CD8-positive, alpha-beta memory T cell (primary cell): Measurements from ENCODE around the gene GLA. TPM values are rescaled to one million over a fixed set of nuclear protein-coding genes. Genes with fewer than 3 reads are reported as not detected.

Experiments used
- CTCF ChIA-PET: fragments of 350-600 bp; sonication (Branson Sonifier 250); formaldehyde crosslinking; loops from one replicate; lab custom pipeline; 2021; ENCODE audit warnings: antibody characterized with exemption; lab: Charles Lee
- POLR2A ChIA-PET: fragments of 350-600 bp; sonication (Branson Sonifier 250); formaldehyde crosslinking; loops from one replicate; lab custom pipeline; 2021; ENCODE audit warnings: antibody characterized with exemption; lab: Charles Lee
- DNase-seq, 5 donors: peaks; one replicate each; pipeline versions ENCODE4 v3.0.0 to v3.0.0-alpha.2; 2020 to 2022; ENCODE audit warnings: mixed read lengths in 1 of 5
- H3K27ac ChIP-seq: one replicate; pipeline ENCODE4 v1.7.0; 2013; ENCODE audit warnings: low read depth, mild to moderate bottlenecking, low read length, moderate library complexity
- H3K27me3 ChIP-seq: 2 replicates; pipeline ENCODE4 v1.7.0; 2013; ENCODE audit warnings: low read length, mild to moderate bottlenecking; ENCODE audit not compliant: insufficient read depth, poor library complexity, severe bottlenecking
- H3K36me3 ChIP-seq: 2 replicates; pipeline ENCODE4 v1.7.0; 2013; ENCODE audit warnings: mild to moderate bottlenecking, low read length, moderate library complexity; ENCODE audit not compliant: insufficient read depth
- H3K4me1 ChIP-seq: 2 replicates; pipeline ENCODE4 v1.7.0; 2013; ENCODE audit warnings: mild to moderate bottlenecking, low read length, moderate library complexity; ENCODE audit not compliant: insufficient read depth
- H3K4me3 ChIP-seq: 2 replicates; pipeline ENCODE4 v1.7.0; 2013; ENCODE audit warnings: mild to moderate bottlenecking, low read length
- H3K9me3 ChIP-seq: 2 replicates; pipeline ENCODE4 v1.7.0; 2013; ENCODE audit warnings: mild to moderate bottlenecking, low read length
- H3K27ac Mint-ChIP-seq, 8 donors: one replicate each; pipeline ENCODE4 v1.8.0; 2020 to 2021; ENCODE audit warnings: mixed read lengths in 8 of 8, mild to moderate bottlenecking in 6 of 8, inconsistent platforms in 3 of 8, moderate library complexity in 3 of 8
- H3K27me3 Mint-ChIP-seq, 2 donors: one replicate each; pipeline ENCODE4 v1.8.0; 2020 to 2021; ENCODE audit warnings: mixed read lengths in 2 of 2, mild to moderate bottlenecking in 1 of 2, moderate library complexity in 1 of 2
- H3K36me3 Mint-ChIP-seq, 3 donors: one replicate each; pipeline ENCODE4 v1.8.0; 2020 to 2021; ENCODE audit warnings: mixed read lengths in 3 of 3, inconsistent platforms in 1 of 3, mild to moderate bottlenecking in 1 of 3
- H3K4me1 Mint-ChIP-seq, 3 donors: one replicate each; pipeline ENCODE4 v1.8.0; 2020 to 2021; ENCODE audit warnings: mixed read lengths in 3 of 3, inconsistent platforms in 1 of 3, mild to moderate bottlenecking in 1 of 3
- H3K4me3 Mint-ChIP-seq, 7 donors: one replicate each; pipeline ENCODE4 v1.8.0; 2020 to 2021; ENCODE audit warnings: mixed read lengths in 7 of 7, mild to moderate bottlenecking in 6 of 7, moderate library complexity in 4 of 7, inconsistent platforms in 2 of 7
- H3K9me3 Mint-ChIP-seq, 5 donors: one replicate each; pipeline ENCODE4 v1.8.0; 2020 to 2022; ENCODE audit warnings: mixed read lengths in 5 of 5, mild to moderate bottlenecking in 3 of 5, moderate library complexity in 2 of 5, inconsistent platforms in 1 of 5
- polyA plus RNA-seq: library from polyadenylated mRNA; unstranded; fragments of 300-500 nt; fragmentation: Illumina TruSeq; gene quantifications from one replicate; pipeline ENCODE4 v1.2.3, GENCODE V29; 2021
- total RNA-seq, 2 experiments: library from RNA; stranded (reverse); gene quantifications; one replicate each; pipeline ENCODE4 v1.2.3, GENCODE V29; 2021

Gene GLA
- total and polyA plus RNA-seq, 3 experiments from 2014 or later = 17.0 to 44.2 (median 43.3) TPM

DNA sequence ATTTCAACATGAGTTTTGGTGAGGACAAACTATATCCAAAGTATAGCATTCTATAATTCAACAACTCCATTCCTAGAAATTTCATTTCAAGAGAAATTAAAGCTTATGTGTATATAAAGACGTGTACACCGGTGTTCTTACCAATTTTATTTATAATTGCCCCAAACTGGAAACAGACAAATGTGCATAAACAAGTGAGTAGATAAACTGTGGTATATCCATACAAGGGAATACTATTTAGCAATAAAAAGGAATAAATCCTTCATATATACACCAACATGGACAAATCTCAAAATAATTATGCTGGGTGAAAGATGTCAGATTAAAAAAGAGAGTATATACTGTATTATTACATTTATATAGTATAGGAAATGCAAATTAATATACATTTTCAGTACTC, 20.2 kb upstream of the GLA start:
- no peaks in the 10 kb centered on the region for H3K9me3 Mint-ChIP-seq
- peaks cover 3 to 39% (median 18%) of the 10 kb centered on the region in 3 donors for H3K36me3 Mint-ChIP-seq
- H3K4me3 Mint-ChIP-seq = no peak overlapping the region
- H3K4me1 Mint-ChIP-seq = peaks cover 0 to 15% (median 8%) of the 10 kb centered on the region in 3 donors
- POLR2A ChIA-PET = no interaction called here
- Histone ChIP-seq H3K4me1 (no peaks in the 10 kb centered on the region), H3K27me3 (no peaks in the 10 kb centered on the region), H3K27ac (no peak overlapping the region), H3K9me3 (no peaks in the 10 kb centered on the region), H3K4me3 (no peak overlapping the region), H3K36me3 (no peaks in the 10 kb centered on the region)
- H3K27ac Mint-ChIP-seq = no peak overlapping the region
- H3K27me3 Mint-ChIP-seq = peaks cover 0 to 3% of the 10 kb centered on the region in 2 donors
- CTCF ChIA-PET = no interaction called here
- no peak for DNase-seq

DNA sequence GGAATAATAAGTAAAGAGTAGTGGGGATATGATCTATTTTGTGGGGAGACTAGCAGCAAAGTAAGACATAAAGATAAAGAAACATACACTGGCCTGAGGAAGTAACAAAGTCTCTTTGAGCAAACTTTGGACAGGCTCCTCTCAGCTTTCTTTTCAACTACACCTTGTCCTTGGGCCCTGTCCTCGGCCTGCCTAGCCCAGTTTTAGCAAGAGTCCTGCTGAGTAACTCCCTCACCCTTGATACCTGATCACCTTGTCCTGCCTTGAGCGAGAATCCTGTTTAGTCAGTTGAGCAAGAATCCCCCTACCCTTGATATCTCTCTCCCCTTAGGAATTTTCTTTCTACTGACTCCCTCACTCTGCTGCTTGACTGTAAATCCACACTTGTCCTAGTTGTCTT, 11.8 kb upstream of the GLA start:
- H3K9me3 Mint-ChIP-seq = peaks cover 0 to 1% (median 0%) of the 10 kb centered on the region in 5 donors
- ChIA-PET CTCF (no interaction called here), POLR2A (interaction anchor here (0.8 to 2.1 kb wide), 2 partner anchors 29 to 205 kb away, joined by 5 to 6 read pairs; partner anchors contain the start of gene RPL36A)
- Histone ChIP-seq H3K36me3 (no peaks in the 10 kb centered on the region), H3K27me3 (no peaks in the 10 kb centered on the region), H3K27ac (no peak overlapping the region), H3K9me3 (no peaks in the 10 kb centered on the region), H3K4me1 (peaks cover 9% of the 10 kb centered on the region), H3K4me3 (no peak overlapping the region)
- no peak for DNase-seq
- H3K36me3 Mint-ChIP-seq = peaks cover 0 to 12% (median 0%) of the 10 kb centered on the region in 3 donors
- H3K4me3 Mint-ChIP-seq = peak overlapping the region in 6 of 7 donors; percentile 34 to 93 (median 90)
- peaks cover 0 to 4% of the 10 kb centered on the region in 2 donors for H3K27me3 Mint-ChIP-seq
- peaks cover 22 to 43% (median 28%) of the 10 kb centered on the region in 3 donors for H3K4me1 Mint-ChIP-seq
- peak overlapping the region; percentile 24 to 72 (median 56) for H3K27ac Mint-ChIP-seq

DNA sequence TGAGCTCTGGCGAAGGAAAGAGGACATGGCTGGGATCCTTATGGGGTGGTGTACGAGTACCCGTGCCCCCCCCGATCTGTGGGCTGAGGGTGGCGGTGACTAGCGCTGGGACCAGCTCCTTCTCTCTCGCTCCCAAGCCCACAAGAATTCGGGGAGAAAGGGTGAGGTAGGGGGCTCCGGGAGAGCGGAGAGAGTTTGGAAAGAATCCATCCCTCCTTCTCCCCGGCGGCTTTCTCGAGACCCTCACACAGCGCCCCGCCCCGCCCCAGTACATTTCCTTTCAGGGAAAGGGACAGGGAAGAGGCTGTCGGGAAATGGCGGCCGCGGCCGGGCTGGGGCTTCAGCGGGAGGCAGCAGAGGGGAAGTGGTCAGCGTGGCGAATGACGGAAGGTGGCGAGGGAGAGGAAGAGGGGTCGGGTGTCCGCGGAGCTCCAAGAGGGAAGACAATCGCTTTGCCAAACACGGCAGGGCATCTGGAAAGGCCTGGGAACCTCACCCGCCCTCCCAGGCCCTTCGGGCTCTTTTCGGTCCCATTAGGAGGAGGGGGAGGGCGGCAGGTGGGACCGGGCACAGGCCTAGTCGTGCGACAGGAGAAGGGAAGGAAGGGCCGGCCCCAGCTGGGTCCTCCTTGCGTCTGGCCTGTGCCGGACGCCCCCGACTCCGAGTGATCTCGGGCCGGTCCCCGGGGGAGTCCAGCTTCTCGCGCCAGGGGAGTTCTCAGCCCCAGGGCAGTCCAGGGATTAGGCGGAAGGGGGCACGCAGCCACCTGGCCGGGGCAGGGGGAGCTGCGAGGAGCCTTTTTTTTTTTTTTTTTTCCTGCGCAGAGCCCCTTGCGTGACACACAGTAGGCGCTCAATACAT, 10.5 kb upstream of the GLA start:
- DNase-seq = peak; percentile 11 to 61 (median 29)
- H3K4me1 Mint-ChIP-seq = peaks cover 28 to 51% (median 29%) of the 10 kb centered on the region in 3 donors
- ChIA-PET POLR2A (interaction anchor here (0.7 to 2.1 kb wide), 4 partner anchors 27 to 513 kb away, joined by 3 to 6 read pairs (median 5); partner anchors contain the start of genes RPL36A, TIMM8A and ZMAT1), CTCF (interaction anchor here (0.7 to 4.6 kb wide), 3 partner anchors 27 to 514 kb away, joined by 3 to 25 read pairs (median 4); partner anchors contain the start of genes RPL36A and ZMAT1)
- no peaks in the 10 kb centered on the region for H3K36me3 ChIP-seq
- peaks cover 9% of the 10 kb centered on the region for H3K4me1 ChIP-seq
- H3K9me3 ChIP-seq = no peaks in the 10 kb centered on the region
- H3K36me3 Mint-ChIP-seq = peaks cover 0 to 15% (median 0%) of the 10 kb centered on the region in 3 donors
- H3K27me3 Mint-ChIP-seq = peaks cover 0 to 3% of the 10 kb centered on the region in 2 donors
- H3K4me3 ChIP-seq = peak overlapping the region; percentile 54
- no peaks in the 10 kb centered on the region for H3K27me3 ChIP-seq
- H3K4me3 Mint-ChIP-seq = peak overlapping the region; percentile 79 to 95 (median 90)
- H3K27ac ChIP-seq = peak overlapping the region; percentile 47
- H3K27ac Mint-ChIP-seq = peak overlapping the region; percentile 87 to 99 (median 92)
- H3K9me3 Mint-ChIP-seq = peaks cover 0 to 1% (median 0%) of the 10 kb centered on the region in 5 donors

DNA sequence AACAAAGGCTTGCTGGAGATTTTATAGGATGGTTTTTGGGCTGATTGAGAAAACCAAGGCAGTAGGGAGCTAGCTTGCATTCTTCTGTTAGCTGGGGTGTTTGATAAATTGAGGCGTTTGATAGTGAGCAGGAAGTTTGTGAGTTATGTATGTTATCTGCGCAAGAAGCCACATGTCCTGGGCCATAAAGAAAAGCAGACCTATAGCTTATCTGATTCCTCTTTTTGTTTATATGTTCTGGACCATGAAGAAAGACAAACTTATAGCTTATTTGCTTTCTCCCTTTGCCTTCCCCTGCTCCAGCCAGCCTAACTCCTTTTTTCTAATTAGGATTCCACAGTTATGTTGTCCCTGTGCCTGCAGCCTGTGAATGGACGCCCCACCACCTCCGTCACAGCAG, 9.5 kb upstream of the GLA start:
- Mint-ChIP-seq H3K4me1 (peaks cover 35 to 61% (median 39%) of the 10 kb centered on the region in 3 donors), H3K27ac (peak overlapping the region; percentile 37 to 99 (median 92)), H3K4me3 (peak overlapping the region; percentile 79 to 93 (median 89)), H3K36me3 (peaks cover 0 to 22% (median 3%) of the 10 kb centered on the region in 3 donors), H3K9me3 (peaks cover 0 to 1% (median 0%) of the 10 kb centered on the region in 5 donors), H3K27me3 (peaks cover 0 to 4% of the 10 kb centered on the region in 2 donors)
- H3K9me3 ChIP-seq = no peaks in the 10 kb centered on the region
- H3K36me3 ChIP-seq = peaks cover 3% of the 10 kb centered on the region
- no peak overlapping the region for H3K27ac ChIP-seq
- no peak overlapping the region for H3K4me3 ChIP-seq
- no peak for DNase-seq
- ChIA-PET CTCF (interaction anchor here (1.8 to 4.6 kb wide), 2 partner anchors 26 to 382 kb away, joined by 4 to 25 read pairs; partner anchors contain the start of gene RPL36A), POLR2A (interaction anchor here (1.1 to 2.1 kb wide), 2 partner anchors 26 to 514 kb away, joined by 6 read pairs; partner anchors contain the start of genes RPL36A and ZMAT1)
- H3K27me3 ChIP-seq = no peaks in the 10 kb centered on the region
- peaks cover 9% of the 10 kb centered on the region for H3K4me1 ChIP-seq

DNA sequence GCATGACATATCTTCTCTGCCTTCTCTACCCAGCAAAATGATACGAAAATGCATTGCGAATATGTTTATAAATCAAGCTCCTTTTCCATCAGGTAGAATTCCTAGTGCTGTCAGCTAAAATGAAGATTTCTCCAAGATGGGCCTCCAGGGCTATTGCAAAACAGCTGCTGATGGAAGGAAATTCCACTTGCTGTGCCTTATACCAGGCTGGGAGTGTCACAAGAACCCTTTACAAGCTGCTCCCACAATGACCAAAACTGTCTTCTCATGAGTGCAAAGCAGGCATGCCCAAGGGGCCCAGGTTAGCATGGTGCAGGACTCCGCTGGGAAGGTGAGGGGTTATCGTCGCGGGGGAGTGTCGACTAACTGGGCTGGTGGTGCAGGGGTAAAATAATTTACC, 9.0 kb upstream of the GLA start:
- peaks cover 6% of the 10 kb centered on the region for H3K36me3 ChIP-seq
- Mint-ChIP-seq H3K4me3 (peak overlapping the region in 6 of 7 donors; percentile 27 to 93 (median 86)), H3K27ac (peak overlapping the region in 4 of 8 donors; percentile 37 to 97 (median 82)), H3K4me1 (peaks cover 35 to 66% (median 44%) of the 10 kb centered on the region in 3 donors), H3K36me3 (peaks cover 0 to 27% (median 3%) of the 10 kb centered on the region in 3 donors), H3K9me3 (peaks cover 0 to 1% (median 0%) of the 10 kb centered on the region in 5 donors), H3K27me3 (peaks cover 0 to 4% of the 10 kb centered on the region in 2 donors)
- ChIA-PET POLR2A (interaction anchor here (1.1 kb wide), 1 partner anchor 515 kb away, joined by 6 read pairs; the partner anchor contains the start of gene ZMAT1), CTCF (interaction anchor here (1.8 to 4.6 kb wide), 2 partner anchors 25 to 382 kb away, joined by 4 to 25 read pairs; partner anchors contain the start of gene RPL36A)
- no peaks in the 10 kb centered on the region for H3K9me3 ChIP-seq
- peaks cover 9% of the 10 kb centered on the region for H3K4me1 ChIP-seq
- no peak overlapping the region for H3K27ac ChIP-seq
- H3K4me3 ChIP-seq = no peak overlapping the region
- no peak for DNase-seq
- no peaks in the 10 kb centered on the region for H3K27me3 ChIP-seq

DNA sequence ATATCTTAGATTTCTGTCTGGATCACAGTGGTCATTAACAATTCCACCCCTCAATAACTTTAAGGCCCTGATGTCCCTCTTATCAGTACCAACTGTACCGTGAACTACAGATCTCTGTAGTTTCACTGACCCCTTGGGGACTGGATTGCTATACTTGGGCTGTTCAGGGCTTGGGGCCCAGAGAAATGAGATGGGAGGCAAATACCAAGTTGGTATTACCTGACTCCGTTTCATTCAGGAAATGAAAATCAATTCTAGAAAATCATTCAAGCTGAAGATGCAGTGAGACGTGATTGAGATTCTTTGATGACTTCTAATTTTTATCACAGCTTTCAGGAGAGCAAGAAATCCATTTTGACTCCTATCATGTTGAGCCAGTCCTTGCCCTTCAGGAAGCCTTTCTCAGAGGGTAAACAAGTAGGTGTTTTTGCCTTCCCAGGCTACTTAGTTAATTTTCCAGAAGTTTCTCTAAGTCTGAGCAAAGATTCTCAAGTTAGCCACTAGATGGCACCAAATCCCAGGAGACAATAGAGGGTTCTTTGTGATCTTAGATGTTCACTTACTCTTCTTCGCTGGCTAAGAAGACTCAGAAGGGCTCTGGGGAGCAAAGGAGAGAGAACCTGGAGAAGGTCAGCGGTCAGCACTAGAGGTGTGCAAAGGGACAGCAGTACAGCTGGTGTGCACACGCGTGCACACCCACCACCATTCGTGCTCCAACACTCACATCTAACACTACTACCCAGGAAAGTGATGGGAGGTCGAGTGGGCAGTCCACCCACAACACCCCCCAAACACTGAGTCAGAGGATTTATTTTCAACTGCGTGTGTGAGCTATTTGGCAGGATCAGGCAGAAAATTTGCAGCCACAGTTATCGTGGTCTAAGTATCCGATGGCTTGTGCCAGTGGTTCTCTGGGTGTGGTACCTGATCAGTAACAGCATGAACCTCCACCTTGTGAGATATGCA, 7.7 kb upstream of the GLA start:
- no peaks in the 10 kb centered on the region for H3K27me3 ChIP-seq
- peaks cover 39 to 72% (median 51%) of the 10 kb centered on the region in 3 donors for H3K4me1 Mint-ChIP-seq
- CTCF ChIA-PET = interaction anchor here (0.7 to 4.6 kb wide), 4 partner anchors 11 to 178 kb away, joined by 3 to 25 read pairs (median 4); partner anchors contain the start of gene RPL36A
- no peaks in the 10 kb centered on the region for H3K9me3 ChIP-seq
- H3K36me3 ChIP-seq = peaks cover 6% of the 10 kb centered on the region
- peaks cover 9% of the 10 kb centered on the region for H3K4me1 ChIP-seq
- peak overlapping the region; percentile 9 for H3K27ac ChIP-seq
- POLR2A ChIA-PET = no interaction called here
- peaks cover 0 to 32% (median 3%) of the 10 kb centered on the region in 3 donors for H3K36me3 Mint-ChIP-seq
- H3K9me3 Mint-ChIP-seq = peaks cover 0 to under 1% (median 0%) of the 10 kb centered on the region in 5 donors
- peak overlapping the region in 5 of 7 donors; percentile 55 to 89 (median 70) for H3K4me3 Mint-ChIP-seq
- H3K27me3 Mint-ChIP-seq = peaks cover 0 to 4% of the 10 kb centered on the region in 2 donors
- DNase-seq = peak in 3 of 5 donors; percentile 49 to 61 (median 58)
- H3K4me3 ChIP-seq = no peak overlapping the region
- peak overlapping the region; percentile 70 to 91 (median 86) for H3K27ac Mint-ChIP-seq

DNA sequence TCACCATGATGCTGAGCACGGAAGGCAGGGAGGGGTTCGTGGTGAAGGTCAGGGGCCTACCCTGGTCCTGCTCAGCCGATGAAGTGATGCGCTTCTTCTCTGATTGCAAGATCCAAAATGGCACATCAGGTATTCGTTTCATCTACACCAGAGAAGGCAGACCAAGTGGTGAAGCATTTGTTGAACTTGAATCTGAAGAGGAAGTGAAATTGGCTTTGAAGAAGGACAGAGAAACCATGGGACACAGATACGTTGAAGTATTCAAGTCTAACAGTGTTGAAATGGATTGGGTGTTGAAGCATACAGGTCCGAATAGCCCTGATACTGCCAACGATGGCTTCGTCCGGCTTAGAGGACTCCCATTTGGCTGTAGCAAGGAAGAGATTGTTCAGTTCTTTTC, 4.3 kb upstream of the GLA start:
- CTCF ChIA-PET = no interaction called here
- no peaks in the 10 kb centered on the region for H3K9me3 Mint-ChIP-seq
- H3K4me1 ChIP-seq = peaks cover 24% of the 10 kb centered on the region
- no peaks in the 10 kb centered on the region for H3K9me3 ChIP-seq
- H3K27ac ChIP-seq = no peak overlapping the region
- POLR2A ChIA-PET = no interaction called here
- H3K27ac Mint-ChIP-seq = peak overlapping the region in 3 of 8 donors; percentile 11 to 44 (median 22)
- H3K4me3 ChIP-seq = no peak overlapping the region
- peaks cover 6% of the 10 kb centered on the region for H3K36me3 ChIP-seq
- peaks cover 0 to 31% (median 3%) of the 10 kb centered on the region in 3 donors for H3K36me3 Mint-ChIP-seq
- DNase-seq = no peak
- H3K4me3 Mint-ChIP-seq = peak overlapping the region in 1 of 7 donors; percentile 61
- peaks cover 37 to 64% (median 64%) of the 10 kb centered on the region in 3 donors for H3K4me1 Mint-ChIP-seq
- no peaks in the 10 kb centered on the region for H3K27me3 ChIP-seq
- peaks cover 0 to 9% of the 10 kb centered on the region in 2 donors for H3K27me3 Mint-ChIP-seq
